Left cardiac atrium (tissue), 4 donors: ENCODE data around the gene ABCA13. TPM values are rescaled to one million over a fixed set of nuclear protein-coding genes. Genes with fewer than 3 reads are reported as not detected.

Source experiments
- ATAC-seq, 2 donors: fragments of 200-7000 bp; cut with Tn5 transposase; one replicate each; pipeline ENCODE4 v1.9.1; 2020; ENCODE audit warnings: mild to moderate bottlenecking in 2 of 2, moderate library complexity in 2 of 2
- DNase-seq: peaks from one replicate; pipeline ENCODE4 v3.0.0-alpha.2; 2020
- intact Hi-C, 2 donors: fragments of 100-400 bp; cut with DNase I; formaldehyde crosslinking; loops; one replicate each; pipeline versions ENCODE4 v1.14.1 to v1.15.1; 2022 to 2023
- total RNA-seq, 2 donors: library from RNA; stranded (reverse); fragmentation: NEBNext Ultra II Directional; extraction: Animal tissue kit (Norgen Biotek cat#: 25700); gene quantifications; one replicate each; pipeline ENCODE4 v1.2.1, GENCODE V29; 2021
- donor health status: DM: no; HTN: yes; CAD: no.
- donor health status: DM: no; HTN: yes; CAD: no; lungs with severe emphysema.
- donor health status: DM: yes; HTN: yes; CAD: no.
- donor health status: Dilated cardiomyopathy.

ABCA13 gene
- total RNA-seq, 2 donors from 2014 or later = 0.05 TPM; not detected in 1

DNA sequence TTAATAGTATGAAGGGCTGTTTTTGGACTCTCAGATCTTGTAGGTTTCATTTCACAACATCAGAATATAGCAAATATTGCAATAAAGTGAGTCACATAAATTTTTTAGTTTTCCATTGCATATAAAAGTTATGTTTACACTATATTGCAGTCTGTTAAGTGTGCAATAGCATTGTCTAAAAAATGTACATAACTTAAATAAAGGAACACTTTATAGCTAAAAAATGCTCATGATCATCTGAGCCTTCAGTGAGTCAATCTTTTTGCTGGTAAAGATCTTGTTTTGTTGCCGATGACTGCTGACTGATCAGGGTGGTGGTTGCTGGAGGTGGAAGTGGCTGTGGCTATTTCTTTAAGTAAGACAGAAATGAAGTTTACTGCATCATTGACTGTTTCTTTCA lies 42.0 kb downstream of the ABCA13 start:
- ATAC-seq = no peak
- intact Hi-C loops = no loop called here
- no peak for DNase-seq

DNA sequence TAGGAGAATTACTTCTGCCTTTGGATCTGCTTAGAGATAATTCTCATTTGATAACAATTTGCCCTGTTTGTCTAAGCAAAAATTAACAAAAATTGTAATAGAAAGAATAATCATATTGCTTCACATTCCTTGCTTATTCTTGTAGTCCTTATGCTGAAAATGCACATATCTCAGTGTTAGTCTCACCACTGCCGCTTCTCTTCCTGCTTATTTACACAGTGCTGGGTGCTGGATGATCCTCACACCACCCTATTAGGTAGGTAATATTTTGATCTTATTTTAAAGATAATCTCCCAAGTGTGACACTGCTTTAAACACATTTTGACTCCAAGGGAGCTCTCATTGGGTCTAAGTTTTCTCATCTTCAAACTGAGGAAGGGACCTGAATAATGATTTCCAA lies 46.0 kb downstream of the ABCA13 start:
- ATAC-seq (no peak), DNase-seq (no peak)
- intact Hi-C loops = no loop called here

DNA sequence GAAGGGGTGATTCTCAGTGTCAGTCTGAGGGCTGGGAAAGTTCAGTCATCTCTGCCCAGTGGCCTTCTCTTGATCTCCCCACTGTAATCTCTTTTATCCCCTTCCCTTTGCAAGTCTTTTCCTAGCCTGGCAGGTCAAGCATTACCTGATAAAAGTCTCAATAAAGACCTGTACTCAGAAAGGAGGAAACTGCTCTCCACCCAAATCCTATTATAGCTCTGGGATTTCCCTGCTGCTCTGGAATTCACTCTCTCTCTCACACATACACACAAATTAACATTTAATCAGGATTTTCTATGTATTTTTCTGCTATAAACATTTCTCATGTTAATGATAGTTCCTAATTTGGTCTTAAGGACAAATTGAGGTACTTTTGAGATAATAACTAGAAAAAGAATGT lies 46.5 kb downstream of the ABCA13 start:
- ATAC-seq = no peak
- no peak for DNase-seq
- intact Hi-C loops = no loop called here

DNA sequence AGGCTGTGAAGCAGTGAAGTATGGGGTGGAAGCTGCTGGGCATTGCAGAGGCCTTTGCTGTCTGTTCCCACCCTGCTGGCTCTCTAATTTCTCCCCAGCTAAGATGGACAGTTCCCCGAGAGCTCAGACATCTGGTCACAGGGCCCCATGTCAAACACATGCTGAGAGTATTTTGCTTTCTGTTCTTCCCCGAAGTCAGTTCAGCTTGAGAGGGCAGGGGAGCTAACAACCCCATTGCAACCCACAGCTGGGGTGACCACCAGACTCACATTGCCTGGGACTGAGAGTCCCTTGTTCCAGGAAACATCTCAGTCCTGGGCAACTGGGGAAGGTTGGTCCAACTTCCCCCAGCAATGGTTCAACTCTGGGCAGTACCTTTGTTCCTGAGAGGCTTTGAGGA lies 52.8 kb downstream of the ABCA13 start:
- no peak for ATAC-seq
- intact Hi-C loops = no loop called here
- DNase-seq = no peak

DNA sequence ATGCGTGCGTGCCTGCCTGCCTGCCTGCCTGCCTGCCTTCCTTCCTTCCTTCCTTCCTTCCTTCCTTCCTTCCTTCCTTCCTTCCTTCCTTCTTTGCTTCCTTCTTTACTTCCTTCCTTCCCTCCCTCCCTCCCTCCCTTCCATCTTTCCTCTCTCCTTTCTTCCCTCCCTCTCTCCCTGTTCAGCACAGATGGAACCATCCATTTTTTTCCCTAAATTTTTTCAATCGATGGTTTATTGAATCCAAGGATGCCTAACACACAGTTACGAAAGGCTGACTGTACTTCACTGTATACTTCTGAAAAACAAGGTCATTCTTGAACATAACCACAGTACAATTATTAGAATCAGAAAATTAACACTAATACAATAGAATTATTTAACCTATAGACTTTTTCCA lies 53.8 kb downstream of the ABCA13 start:
- intact Hi-C loops = no loop called here
- ATAC-seq (no peak), DNase-seq (no peak)

DNA sequence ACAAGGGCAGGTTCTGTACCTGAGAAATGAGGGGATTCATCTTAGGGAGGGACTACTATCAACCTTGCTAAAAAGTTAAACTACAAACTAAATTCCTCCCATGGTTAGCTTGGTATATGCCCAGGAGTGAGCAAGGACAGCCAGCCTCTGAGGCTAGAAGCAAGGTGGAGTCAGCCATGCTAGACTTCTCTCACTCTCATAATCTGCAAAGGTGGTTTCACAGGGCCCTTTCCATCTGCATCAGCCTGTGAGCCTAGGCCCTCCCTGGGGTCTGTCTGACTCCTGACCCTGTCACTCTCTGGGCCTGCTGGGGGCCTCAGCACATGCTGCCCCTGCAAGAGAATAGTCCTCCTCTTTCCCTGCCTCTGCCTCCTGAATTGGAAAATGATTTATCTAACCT lies 66.1 kb downstream of the ABCA13 start:
- ATAC-seq (no peak), DNase-seq (no peak)
- intact Hi-C loops = no loop called here

DNA sequence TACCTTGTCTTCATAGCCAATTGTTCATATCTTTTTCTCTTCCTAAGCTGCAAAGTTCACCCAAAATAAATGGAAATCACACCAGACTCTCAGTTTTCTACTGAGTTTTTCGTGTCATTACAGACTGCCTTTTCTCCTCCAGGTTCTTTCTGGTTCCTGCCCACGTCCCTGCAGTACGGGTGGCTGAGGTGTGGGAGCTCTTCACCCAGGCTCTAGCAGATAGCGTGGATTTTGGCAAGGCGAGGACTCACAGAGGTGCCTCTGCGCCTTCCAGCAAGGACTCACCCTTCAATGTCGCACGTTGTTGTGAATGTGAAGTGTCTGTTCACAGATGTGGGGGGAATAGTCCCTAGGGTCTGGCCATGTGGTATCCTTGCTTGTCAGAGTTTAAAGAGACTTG lies 71.6 kb downstream of the ABCA13 start:
- ATAC-seq (no peak), DNase-seq (no peak)
- intact Hi-C loops = no loop called here

DNA sequence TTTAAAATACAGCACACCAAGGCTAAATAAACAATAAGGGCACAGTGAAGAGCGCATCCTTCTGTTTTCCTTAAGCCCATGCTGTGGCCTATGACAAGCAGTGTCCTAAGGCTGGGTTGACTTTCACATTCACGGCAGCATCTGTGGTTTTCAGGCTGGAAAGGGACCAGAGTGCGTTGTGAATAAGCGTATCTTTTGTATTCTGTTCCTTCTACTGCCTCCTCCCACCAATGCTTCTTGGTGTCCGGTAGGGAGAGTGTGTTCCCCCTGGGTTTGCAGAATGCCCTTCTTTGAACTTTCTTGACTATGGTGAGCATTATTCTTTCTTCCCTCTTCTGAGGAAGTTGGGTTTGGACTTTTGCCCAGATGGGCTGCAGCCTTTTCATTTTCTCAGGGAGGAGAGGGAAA lies 73.6 kb downstream of the ABCA13 start:
- DNase-seq (no peak), ATAC-seq (peak in 1 of 2 donors; percentile 58)
- intact Hi-C loops = no loop called here

DNA sequence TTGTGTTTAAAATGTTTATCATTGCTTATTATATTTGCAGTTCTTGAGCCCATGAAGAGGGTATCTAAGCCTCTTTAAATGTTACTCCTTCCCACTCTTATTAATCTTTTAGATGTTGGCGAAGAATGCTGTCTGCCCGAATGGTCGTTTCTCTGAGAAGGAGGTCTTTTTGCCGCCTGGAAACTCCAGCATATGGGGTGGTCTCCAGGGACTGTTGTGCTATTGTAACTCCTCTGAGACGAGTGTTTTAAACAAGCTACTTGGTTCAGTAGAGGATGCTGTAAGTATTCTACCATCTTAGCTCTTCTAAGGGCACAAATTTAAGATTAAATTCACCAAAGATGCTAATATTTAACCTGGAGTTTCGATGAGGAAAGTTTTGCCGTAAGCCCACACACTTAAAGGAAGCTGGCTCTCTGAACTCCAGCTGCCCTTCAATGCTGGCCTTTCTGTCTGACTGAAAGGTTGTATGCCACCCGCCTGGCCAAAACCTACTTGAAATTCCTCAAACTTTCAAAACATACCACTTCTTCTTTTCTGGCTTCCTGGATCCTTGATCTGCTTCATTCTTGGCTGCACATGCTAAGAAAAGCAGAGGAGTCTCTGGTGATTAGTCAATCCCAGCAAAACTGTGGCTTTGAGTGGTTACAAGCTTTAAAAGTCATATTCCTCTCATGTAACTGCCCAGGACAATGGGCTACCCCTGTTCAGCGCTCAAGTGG lies 74.7 kb downstream of the ABCA13 start:
- DNase-seq (no peak), ATAC-seq (peak in 1 of 2 donors; percentile 47)
- intact Hi-C loops = no loop called here

DNA sequence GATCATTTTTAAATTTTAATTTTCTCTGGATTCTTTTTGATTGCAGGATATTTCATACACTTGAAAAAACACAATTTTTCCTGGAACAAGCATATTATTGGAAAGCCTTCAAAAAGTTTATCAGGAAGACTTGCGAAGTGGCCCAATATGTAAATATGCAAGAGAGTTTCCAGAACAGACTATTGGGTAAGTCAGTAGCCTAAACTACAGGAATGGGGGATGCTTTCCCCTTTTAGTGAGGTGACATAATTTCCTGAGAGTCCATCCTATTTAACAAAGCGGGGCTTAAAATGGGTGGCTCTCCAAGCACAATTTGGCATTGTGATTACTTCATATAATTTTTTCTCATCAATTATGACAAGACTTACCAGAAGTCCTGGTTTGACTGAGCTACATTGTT lies 77.9 kb downstream of the ABCA13 start:
- no peak for DNase-seq
- no peak for ATAC-seq
- intact Hi-C loops = no loop called here

DNA sequence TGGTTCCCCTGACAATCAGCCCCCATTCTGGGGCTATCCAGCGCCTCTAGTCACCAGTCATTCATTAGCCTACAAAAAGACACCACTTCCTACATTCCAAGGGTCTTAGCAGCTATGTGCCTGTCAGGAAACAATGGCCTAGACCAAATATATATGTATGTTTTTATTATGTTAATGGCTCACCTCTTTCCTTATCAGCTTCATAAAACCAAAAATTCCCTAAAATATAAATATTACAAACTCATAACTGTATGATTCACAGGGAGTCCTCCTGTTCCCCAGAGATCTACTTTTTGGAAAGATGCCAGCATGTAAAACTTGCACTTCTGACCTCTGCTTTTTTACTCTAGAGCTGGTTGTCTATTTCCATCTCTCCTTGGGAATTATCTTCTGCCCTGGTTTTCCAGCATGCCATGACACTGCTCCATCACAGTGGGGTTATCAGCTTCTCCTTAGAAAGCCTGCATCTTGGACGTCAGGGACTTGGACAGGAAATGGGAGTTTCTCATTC lies 79.2 kb downstream of the ABCA13 start:
- intact Hi-C loops = no loop called here
- no peak for DNase-seq
- ATAC-seq = peak; percentile 41 to 86

DNA sequence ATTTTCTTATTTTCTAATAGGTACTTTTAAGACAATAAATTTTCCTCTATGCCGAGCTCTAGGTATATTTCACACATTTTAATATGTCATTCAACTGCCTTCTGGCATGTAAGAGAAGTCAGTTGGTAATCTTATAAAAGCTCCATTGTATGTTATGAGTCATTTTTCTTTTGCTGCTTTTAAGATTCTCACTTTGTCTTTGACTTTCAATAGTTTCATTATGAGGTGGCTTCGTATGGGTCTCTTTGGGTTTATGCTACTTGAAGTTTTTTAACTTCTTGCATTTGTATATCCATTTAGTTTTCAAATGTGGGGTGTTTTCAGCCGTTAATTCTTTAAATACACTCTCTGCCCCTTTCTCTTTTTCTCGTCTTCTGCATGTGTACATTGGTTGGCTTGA lies 80.5 kb downstream of the ABCA13 start:
- intact Hi-C loops = no loop called here
- DNase-seq (no peak), ATAC-seq (no peak)

DNA sequence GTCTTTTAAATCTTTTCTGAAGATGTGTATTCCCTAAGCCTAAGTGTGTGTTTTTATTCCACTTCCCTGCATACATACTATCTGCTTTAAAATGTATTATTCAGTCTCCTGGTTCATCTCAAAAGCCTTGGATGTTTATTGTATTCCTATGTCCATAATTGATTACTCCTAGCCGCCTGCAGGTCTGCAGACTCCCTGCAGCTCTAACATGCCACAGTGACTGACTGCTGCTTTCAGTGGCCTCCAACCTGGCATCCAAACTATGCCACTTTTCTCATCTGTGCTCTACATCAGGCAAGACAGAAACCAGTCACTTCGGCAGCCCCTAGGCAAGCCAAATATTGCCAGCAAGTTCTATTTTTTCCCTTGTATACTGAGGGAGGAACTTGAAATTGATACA lies 81.7 kb downstream of the ABCA13 start:
- no peak for ATAC-seq
- intact Hi-C loops = no loop called here
- no peak for DNase-seq

DNA sequence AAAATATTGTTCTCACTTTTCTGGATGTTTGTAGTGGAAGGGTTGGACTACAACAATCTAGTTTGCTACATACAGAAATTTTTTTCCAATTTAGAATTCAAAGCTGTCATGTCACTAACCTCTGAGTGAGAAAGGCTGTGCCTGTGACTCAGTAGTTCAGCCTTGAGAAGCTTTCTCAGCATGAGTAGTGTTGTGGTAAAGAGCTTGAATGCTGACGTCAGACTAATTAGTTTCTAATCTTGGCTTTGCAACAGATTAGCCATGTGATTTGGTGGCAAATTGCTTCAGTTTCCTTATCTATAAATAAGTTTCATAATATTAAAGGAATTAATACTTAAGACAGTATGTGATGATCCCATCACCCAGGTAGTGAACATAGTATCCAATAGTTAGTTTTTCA lies 83.8 kb downstream of the ABCA13 start:
- intact Hi-C loops = no loop called here
- DNase-seq (no peak), ATAC-seq (no peak)

DNA sequence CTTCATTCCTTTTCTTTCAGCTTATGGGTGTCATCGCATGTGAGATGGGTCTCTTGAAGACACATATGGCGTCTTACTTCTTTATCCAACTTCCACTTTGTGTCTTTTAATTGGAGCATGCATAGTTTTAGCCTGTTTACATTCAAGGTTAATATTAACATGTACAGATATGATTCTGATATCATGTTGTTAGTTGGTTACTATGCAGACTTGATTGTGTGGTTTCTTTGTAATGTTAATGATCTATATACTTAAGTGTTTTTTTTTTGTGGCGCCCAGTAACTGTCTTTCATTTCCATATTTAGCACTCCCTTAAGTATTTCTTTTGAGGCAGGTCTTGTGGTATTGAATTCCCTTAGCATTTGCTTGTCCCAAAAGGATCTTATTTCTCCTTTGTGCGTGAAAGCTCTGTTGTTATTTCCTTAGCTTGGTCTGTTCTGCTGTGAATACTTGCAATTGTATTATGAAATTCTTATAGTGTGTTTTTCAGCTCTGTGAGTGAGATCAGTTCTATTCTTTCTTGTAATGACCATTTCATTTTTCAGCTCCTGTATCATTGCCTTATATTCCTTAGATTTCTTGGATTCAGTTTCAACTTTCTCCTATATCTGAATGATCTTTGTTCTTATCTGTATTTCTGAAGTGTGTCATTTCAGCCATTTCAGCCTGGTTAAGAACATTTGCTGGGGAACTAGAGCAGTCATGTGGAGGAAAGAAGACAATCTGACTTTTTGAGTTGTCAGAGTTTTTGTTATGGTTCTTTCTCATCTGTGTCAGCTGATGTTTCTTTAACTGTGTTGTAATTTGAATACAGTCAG lies 88.4 kb downstream of the ABCA13 start:
- no peak for ATAC-seq
- intact Hi-C loops = no loop called here
- no peak for DNase-seq

DNA sequence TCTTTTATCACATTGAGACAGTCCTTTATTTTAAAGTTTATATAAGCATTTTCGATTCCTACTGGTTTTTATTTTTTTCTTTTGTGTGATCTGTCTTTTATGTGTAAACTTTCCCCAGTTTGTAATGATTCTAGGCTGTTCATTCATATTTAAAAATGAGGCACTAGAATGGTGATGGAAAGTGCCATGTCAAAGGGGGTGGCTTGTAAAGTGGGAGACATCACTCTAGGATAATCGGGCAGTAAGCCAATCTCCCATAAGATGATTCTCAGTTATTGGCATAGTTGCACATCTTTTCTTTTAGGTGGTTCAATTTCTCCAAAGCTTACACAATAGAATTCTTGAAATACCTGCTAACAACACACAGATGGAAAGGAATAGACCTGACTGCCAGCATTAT lies 90.4 kb downstream of the ABCA13 start:
- ATAC-seq (no peak), DNase-seq (no peak)
- intact Hi-C loops = no loop called here

DNA sequence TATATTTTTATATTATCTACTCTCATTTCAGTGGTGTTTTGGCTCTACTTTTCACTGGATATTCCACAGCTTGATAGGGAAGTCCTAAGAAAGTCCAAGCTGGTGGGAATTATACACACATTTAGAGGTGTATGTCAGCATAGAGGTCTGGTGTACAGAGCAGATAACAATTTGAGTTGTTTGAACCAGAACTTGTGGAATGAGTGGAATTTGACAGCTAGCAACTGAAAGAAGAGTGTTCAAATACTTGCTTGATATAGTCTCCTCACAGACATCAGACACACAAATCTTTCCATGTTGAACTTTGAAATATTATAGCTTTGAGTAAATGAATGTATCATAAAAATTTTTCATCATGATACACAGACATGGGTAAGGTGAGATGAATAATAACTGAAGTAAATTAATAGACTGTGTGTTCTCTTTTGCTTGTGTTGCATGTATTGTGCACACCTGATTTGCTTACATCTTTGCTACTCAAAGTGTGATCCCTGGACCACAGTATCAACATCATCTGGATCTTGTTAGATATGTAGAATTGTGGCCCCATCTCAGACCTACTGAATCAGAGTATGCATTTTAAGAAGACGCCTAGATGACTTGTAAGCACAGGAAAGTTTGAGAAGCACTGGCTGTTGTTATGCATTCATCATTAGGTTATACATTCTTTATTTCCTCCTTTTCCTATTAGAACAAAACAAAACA lies 91.5 kb downstream of the ABCA13 start:
- ATAC-seq = no peak
- DNase-seq = no peak
- intact Hi-C loops = no loop called here

DNA sequence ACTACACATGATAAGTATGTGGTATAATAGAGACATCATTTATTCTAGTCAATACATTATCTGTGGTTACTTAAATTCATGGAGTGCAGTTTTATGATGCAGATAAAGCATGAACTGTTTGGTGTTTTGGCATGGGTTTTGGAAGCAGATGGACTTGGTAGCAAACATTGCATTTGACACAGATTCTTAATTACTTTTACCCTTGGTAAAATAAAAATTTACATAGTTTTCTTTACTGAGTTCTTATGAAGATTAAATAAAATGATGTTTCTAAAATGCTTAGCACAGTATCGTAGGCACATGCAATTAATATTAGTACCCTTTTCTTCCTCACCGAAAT lies 92.0 kb downstream of the ABCA13 start:
- intact Hi-C loops = no loop called here
- no peak for DNase-seq
- ATAC-seq = no peak

DNA sequence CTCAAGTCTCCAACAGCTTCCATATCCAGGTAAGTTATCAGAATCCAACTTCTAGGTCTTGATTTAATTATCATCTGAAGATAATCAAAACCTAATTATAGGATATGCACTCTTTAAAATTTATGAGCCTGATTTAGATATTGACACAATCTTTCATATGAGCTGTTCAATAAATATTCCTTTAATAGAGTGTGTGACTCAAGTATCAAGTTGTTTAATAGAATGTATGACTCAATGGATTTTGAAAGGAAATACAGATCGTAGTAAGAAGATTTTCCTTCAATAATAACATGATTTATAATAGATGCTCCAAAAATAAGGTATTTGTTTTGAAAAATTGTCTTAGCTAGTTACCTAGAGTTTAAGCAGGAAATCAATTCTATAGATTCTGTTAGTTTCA lies 97.8 kb downstream of the ABCA13 start:
- intact Hi-C loops = no loop called here
- no peak for ATAC-seq
- DNase-seq = no peak

DNA sequence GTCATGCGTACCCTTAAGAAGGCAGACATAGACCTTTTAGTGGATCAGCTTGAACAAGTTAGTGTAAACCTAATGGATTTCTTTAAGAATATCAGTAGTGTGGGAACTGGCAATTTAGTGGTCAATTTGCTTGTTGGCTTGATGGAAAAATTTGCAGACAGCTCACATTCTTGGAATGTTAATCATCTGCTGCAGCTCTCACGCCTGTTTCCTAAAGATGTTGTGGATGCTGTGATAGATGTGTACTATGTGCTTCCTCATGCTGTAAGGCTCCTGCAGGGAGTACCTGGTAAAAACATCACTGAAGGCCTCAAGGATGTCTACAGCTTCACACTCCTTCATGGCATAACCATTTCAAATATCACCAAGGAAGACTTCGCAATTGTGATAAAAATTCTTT lies 103.4 kb downstream of the ABCA13 start:
- intact Hi-C loops = no loop called here
- DNase-seq (no peak), ATAC-seq (no peak)
